Astrocyte of the spinal cord (primary cell): ENCODE data around the gene CAMTA1.

Experiments
- DNase-seq: peaks from one replicate; pipeline ENCODE4 v3.0.0; 2011; ENCODE audit warnings: low read depth, low spot score
- H3K4me3 ChIP-seq: 2 replicates; pipeline ENCODE4 v1.5.1; 2011; ENCODE audit warnings: low read depth, mild to moderate bottlenecking, low read length, moderate library complexity
- in situ Hi-C: cut with HindIII; loops from 2 replicates; pipeline ENCODE4 v1.10.0; 2017; ENCODE audit warnings: low sequenced_read_pairs
- TF ChIP-seq, protein P1 (sequence below): IDR thresholded peaks from 2 replicates; pipeline ENCODE4 v1.5.1; 2012; ENCODE audit warnings: low read depth, mild to moderate bottlenecking, low read length, inconsistent platforms

The CAMTA1 gene

DNA sequence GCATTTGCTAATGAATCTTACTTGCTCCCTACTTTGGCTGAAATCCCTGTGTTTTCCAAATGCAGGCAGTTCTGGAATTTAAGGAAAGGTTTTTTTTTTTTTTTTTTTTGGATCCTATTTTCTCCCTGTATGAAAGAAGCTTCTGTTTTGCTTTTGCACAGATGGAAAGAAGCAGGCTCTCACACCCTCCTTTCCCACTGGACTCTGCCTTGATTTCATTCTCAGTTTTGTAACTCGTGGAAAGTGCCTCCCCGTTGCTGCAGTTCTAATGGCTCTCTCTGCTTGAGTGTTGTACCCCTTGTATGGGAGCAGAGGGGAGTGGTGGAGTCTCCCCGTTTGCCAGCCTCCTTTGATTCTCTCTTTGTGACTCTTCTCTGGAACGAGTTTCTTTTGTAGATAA, 291.9 kb downstream of the CAMTA1 start:
- in situ Hi-C loops, result no loop called here
- DNase-seq, result no peak
- no peak overlapping the region for H3K4me3 ChIP-seq
- TF ChIP-seq, protein P1, sequence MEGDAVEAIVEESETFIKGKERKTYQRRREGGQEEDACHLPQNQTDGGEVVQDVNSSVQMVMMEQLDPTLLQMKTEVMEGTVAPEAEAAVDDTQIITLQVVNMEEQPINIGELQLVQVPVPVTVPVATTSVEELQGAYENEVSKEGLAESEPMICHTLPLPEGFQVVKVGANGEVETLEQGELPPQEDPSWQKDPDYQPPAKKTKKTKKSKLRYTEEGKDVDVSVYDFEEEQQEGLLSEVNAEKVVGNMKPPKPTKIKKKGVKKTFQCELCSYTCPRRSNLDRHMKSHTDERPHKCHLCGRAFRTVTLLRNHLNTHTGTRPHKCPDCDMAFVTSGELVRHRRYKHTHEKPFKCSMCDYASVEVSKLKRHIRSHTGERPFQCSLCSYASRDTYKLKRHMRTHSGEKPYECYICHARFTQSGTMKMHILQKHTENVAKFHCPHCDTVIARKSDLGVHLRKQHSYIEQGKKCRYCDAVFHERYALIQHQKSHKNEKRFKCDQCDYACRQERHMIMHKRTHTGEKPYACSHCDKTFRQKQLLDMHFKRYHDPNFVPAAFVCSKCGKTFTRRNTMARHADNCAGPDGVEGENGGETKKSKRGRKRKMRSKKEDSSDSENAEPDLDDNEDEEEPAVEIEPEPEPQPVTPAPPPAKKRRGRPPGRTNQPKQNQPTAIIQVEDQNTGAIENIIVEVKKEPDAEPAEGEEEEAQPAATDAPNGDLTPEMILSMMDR, result no peak

DNA sequence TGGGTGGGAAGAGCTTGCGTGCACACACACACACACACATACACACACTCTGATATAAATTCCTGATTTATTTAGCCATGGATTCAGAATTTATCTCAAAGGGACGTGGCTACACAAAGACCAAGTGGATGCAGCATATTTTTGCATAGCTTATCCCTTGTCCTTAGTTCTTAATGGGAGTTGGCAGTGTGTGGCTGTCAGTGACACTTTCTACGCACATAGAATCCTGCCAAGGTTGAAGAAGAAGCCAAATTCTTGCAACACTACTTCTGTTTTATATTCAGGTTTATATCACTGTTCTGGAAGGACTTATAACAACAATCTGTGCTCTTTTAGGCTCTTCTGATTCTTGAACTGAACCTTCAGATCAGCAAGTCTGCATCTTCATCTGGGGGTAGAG, 292.7 kb downstream of the CAMTA1 start:
- H3K4me3 ChIP-seq, result no peak overlapping the region
- DNase-seq, result no peak
- in situ Hi-C loops, result no loop called here
- TF ChIP-seq, protein P1, result no peak

DNA sequence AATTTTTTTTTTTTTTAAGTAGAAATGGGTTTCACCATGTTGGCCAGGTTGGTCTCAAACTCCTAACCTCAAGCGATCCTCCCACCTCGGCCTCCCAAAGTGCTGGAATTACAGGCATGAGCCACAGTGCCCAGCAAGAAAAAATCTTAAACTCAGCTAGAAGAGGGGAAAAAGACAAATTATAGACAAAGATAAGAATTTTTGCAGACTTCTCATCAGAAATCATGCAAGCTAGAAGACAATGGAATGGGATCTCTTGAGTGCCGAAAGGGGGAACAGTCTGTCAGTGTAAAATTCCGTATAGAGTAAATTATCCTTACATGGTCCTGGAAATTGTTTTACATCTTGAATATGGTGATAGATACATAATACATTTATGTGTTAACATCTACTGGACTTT, 294.4 kb downstream of the CAMTA1 start:
- DNase-seq, result no peak
- no peak overlapping the region for H3K4me3 ChIP-seq
- TF ChIP-seq, protein P1, result no peak
- in situ Hi-C loops, result no loop called here

- no peak overlapping the region for H3K4me3 ChIP-seq
- no peak for DNase-seq
- TF ChIP-seq, protein P1, result no peak
- in situ Hi-C loops, result no loop called here
Observed at GRCh38 chr1:7084232-7084894, 299.1 kb downstream of the CAMTA1 start.

DNA sequence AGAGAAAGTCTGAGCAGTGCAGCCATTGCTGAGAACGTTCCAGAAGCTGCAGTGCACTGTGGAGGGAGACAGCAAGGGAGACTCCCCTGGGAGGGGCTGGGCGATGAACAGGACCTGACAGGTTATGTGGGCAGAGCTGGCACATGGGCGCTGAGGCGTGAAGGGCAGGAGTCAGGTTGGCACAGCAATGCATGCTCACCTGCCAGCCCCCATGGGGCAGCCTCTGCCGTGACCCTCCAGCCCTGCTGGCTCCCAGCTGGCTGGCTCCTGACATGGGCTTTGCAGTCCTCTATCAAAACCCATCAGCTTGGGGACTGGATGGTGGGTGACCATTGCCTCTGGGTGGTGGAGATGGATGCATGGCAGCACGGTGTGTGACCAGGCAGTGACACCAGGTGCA, 300.3 kb downstream of the CAMTA1 start:
- H3K4me3 ChIP-seq, result no peak overlapping the region
- in situ Hi-C loops, result no loop called here
- DNase-seq, result no peak
- TF ChIP-seq, protein P1, result no peak

GRCh38 chr1:7086106-7086505, 300.9 kb downstream of the CAMTA1 start:
- in situ Hi-C loops, result no loop called here
- no peak for DNase-seq
- TF ChIP-seq, protein P1, result no peak
- H3K4me3 ChIP-seq, result no peak overlapping the region

DNA sequence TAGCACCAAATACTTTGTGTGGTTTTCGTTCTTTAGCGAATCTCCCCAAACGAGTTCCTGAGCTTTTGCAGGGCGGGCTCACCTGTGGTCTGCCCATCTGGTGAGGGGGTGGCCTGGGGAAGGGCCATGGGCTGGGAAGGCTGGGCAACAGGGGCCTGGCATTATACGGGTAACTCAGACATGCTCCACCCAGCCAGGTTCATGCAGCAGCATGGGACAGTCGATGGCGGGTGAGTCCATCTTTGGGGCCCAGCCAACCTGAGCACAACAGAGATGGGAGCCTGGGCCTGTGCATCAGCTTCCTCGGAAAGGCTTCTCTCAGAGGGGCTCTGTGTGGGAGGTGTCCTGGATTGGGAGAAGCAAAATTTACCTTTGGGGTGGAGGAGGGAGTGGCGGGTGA, 302.6 kb downstream of the CAMTA1 start:
- in situ Hi-C loops, result no loop called here
- TF ChIP-seq, protein P1, result no peak
- DNase-seq, result no peak
- no peak overlapping the region for H3K4me3 ChIP-seq
